Activated CD8-positive, alpha-beta memory T cell treated with anti-CD3 and anti-CD28 coated beads, Interleukin-2, amount 50 U/mL, for 1 hour (primary cell): ENCODE data around the gene SNAPC4.
"Not testable (repeated sequence)": the region's sequence is repeated elsewhere in the genome, so short reads cannot be mapped to it uniquely, and the experiment has no call there.

ENCODE experiments used
- DNase-seq: peaks from one replicate; pipeline ENCODE4 v3.0.0-alpha.2; 2020; ENCODE audit errors: extremely low read depth

SNAPC4 gene

DNA sequence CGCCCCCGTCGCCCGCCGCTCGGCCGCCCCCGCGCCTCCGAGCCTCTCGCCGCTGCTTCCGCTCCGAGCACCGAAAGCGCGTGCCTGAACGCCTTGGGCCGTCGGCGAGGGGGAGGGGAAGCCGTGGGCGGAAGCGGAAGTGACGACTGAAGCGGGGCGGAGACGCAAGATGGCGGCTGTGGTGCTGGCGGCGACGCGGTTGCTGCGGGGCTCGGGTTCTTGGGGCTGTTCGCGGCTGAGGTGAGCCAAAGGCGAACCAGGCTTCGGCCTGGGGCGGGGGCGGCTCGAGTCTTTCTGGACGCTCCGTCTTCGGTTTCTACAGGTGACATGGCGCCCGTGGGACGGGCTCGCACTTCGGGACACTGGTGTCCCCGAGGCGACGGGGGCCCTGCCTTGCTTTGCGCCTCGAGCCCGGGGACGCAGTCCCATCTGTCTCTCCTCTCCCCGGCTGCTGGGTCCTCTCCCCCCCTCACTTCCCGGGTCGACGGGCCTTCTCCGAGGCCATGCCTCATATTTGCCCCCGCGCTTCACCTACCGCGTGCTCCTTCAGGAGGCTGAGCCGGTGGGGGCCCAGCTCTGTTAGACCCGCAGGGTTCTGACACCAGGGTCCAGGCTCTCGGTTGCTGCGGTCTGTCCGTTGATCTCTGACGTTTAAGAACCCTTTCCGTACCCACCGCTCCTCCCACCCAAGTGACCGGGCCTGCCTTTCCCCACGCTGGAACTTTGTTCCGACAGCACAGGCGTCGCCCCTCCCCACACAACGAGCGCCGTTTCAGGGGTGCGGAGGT is 10.7 kb upstream of the SNAPC4 start, which contains the start of the genes ENTR1 and PMPCA:
Gene ENTR1 (minus strand): TSS at position 115 of the 788 bp plus-strand sequence. CDS start 217 bp downstream, outside the sequence.
Gene PMPCA (plus strand): TSS at position 159 of the 788 bp plus-strand sequence. CDS start 11 bp downstream, at position 170.
- DNase-seq: peak; percentile 78

DNA sequence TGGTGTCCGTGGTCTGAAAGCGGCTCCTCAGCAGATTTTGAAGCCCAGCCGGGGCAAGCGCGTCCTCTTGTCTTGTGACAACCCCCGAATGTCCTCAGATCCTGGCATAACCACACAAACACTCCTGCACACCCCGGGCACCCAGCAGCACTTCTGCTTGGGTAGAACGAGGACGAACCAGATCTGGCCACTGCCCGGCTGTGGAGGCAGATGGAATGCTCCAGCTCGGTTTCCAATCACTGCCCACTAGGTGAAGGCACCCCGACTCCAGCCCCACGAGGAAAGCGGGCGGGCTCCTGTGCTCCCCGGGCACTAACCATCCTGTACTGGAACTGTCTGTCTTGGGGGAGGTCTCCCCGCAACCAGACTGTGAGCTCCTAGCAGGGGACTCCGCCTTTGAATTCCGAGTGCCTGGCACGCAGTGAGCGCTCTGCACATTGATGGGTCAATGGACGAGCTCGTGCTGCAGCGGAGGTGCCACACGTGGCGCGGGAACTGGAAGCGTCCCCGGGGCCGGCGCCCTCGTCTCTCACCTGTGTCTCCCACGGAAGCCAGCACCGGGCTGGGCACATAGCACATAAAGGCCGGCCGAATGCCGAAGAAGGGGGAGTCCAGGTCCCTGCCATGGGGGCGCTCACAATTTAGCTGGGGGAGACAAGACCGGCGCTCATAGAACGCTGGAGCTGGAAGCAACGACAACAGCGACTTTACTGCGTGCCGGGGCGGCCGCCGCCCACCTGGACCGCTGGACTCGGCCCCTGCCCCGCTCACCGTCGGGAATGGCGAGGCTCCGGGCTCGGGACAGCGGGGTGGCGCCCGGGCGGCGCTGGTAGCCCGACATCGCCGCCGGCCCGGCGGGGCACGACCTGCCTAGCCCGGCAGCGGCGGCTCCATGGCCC is 9.8 kb upstream of the SNAPC4 start:
- DNase-seq: no peak

DNA sequence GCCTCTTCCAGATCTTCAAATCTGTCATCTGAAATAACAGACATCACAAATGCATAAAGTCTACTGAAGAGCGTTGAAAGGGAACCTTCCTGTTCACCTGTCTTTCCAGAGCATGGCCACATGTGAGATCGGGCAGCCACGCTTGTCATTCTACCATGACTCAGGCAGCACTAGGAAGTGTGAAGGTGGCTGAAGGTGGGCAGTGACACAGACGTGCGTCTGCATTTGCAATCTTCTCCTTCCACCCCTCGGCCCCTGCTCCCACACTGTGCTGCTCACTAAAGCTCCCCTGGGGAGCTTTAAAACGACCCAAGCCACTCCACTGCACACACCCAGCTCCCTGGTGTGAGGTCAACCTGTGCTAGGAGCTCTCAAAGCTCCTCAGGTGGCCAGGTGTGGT is 7.9 kb upstream of the SNAPC4 start:
- DNase-seq: no peak

DNA sequence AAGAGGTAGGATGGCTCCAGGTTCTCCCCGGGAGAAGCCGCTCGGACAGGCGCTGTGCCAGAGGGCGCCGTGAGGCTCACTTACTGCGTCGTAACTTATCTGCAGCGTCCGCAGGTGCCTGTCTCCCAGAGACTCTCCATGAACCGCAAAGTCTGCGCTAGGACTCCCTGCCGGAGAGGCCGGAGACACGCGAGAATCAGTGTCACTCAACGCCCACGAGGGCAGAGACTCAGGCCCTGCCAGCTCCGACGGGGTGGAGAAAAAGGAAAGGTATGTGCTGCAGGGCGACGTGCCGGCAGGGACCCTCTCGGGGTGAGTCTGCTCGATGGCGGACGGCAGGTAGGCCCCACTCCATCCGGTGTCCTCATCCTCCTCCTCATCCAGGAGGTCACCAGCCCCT is 7.1 kb upstream of the SNAPC4 start:
- DNase-seq: not testable (repeated sequence)

DNA sequence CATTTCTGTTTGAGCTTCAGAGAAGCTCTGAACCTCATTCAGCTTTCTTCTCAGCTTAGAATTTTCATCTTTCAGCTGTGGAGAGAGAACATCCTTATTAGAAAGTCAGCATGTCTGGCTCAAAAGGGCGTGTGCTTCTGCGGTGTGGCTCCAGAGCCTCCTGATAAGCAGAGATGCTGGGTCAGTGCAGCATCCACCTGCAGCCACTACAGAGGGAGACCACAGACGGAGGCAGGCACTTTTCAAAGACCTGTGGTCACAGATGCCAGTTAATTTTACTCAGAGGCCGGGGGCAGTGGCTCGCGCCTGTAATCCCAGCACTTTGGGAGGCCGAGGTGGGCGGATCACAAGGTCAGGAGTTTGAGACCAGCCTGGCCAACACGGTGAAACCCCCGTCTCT is 5.9 kb upstream of the SNAPC4 start:
- DNase-seq: not testable (repeated sequence)

DNA sequence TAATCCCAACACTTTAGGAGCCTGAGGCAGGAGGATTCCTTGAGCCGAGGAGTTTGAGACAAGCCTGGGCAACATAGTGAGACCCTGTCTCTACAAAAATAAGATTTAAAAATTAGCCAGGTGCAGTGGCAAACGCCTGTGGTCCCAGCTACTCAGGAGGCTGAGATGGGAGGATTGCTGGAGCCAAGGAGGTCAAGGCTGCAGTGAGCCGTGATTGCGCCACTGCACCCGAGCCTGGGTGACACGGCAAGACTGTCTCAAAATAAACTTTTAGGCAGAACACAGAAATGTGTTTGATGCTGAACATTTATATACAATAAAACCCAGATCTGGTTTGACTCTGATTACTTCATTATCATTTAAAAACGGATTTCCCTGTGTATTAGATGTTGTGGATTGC is 5.5 kb upstream of the SNAPC4 start:
- no peak for DNase-seq

DNA sequence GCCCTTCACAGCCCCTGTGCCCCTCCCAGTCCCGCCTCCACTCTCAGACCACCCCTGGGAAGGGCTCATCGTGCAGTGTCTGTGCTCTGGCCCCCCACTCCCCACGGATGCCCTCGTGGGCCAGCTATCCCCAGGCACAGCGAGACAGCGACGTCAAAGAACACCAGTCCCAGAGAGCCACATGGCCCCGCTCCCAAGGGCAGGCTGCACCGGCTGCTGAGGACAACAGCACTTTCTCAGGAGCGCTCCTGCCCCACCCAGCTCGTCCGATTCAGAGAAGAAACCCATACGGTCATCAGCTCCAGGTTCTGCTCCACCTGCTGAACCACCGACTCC is 4.8 kb upstream of the SNAPC4 start:
- DNase-seq: no peak

DNA sequence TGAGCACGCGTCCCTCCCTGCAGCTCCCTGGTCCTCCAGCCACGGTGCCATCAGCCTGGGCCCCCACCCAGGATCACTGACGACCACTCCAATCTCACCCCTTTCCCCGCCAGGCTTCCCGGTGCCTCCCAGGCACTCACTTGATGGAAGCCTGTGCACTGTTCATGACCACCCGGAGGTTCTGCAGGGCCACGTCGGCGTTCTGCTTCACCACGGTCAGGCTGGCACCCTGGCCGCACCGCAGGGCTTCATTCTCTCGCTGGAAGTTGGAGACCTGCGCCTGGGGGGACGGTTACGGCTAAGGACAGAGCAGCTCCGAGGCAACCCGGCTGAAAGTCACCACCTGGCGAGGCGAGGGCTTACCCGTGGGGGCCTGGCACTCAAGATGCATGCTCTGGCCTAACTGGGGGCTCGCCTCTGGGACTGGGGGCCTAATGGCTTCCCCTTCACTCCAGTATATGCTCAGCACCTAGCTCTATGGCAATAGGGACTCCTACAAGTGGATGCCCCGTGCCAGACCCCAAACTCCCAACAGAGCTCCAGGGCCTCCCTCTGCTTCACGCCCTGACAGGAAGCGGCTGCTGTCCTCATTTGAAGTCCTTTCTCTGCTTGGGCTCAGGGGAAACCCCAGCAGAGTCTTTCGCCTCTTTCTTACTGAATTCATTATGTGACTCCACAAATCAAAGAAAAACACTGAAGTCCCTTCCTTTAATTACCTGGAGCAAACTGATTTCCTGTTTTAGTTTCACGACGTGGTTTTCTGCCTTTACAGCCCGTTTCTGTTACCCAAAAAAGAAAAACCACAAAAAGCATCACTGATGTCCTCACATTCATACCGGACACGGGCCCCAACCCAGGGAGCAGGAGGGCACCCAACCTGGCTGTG is 4.2 kb upstream of the SNAPC4 start:
- DNase-seq: no peak

DNA sequence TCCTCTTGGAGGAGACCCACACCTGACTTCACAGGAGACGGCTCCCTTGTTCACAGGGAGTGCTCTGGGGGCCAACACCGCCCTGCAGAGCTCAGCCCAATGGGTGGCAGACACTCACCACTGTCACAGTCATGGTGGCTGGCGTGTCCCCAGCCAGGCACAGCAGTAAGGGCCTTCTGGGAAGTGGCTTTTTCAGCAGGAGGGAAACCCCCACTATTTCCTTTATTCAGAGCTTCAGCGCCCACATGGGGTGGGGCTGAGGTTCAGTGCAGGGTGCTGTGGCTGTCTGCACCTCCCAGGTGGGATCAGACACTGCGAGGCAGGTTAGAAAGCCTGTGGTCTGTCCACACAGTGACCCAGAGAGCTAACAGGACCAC is 3.6 kb upstream of the SNAPC4 start:
- DNase-seq: peak; percentile 36

DNA sequence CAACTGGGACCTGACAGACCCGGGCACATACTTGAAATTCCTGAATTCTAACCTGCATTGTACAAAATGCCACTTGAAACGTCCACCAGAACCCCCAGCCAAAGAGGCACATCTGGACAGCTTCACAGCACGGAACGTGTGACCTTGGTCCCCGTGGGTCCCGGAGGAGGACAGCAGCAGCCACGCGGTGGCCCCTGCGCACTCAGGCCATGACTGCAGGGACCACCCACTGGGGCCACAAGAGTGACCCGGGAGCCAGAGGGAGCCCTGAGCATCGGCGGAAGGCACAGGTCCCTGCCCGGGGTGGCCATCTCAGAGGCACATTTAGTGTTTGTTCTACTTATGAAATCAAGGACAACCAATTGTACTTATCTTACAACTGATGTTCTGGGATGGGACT is 2.1 kb upstream of the SNAPC4 start:
- DNase-seq: no peak

DNA sequence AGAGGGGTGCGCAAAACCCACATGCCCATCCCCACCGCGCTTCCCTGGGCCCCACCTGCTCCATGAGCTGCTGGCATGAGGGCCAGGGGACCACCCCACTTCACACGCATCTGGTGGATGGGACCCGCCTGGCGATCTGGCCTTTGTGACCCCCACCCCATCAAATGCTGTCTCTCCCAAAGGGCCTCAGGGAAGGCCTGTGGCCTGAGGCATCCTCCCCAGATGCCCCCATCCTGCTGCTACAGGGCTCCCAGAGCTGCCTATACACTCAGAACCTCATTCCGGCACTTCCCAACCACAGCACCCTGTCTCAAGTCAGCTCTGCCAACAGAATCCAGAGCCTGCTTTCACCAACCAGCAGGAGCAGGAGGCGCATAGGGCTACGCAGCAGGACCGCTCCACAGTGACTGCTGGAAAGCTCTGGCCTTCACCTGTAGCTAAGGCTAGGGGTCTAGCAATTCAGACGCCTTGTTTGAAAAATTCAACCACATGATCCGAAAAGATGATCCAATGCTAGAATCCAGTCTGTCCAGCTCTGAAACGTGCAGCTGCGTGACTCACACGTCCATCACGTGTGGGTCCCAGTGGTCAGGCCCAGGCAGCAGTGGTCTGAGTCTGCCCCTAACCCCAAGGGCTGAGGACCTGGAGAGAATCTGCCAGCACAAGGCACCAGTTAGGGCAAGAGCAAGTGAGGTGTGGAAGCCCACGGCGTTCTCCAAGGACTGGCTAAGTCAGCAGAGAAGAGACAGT is 1.4 kb upstream of the SNAPC4 start:
- DNase-seq: no peak

DNA sequence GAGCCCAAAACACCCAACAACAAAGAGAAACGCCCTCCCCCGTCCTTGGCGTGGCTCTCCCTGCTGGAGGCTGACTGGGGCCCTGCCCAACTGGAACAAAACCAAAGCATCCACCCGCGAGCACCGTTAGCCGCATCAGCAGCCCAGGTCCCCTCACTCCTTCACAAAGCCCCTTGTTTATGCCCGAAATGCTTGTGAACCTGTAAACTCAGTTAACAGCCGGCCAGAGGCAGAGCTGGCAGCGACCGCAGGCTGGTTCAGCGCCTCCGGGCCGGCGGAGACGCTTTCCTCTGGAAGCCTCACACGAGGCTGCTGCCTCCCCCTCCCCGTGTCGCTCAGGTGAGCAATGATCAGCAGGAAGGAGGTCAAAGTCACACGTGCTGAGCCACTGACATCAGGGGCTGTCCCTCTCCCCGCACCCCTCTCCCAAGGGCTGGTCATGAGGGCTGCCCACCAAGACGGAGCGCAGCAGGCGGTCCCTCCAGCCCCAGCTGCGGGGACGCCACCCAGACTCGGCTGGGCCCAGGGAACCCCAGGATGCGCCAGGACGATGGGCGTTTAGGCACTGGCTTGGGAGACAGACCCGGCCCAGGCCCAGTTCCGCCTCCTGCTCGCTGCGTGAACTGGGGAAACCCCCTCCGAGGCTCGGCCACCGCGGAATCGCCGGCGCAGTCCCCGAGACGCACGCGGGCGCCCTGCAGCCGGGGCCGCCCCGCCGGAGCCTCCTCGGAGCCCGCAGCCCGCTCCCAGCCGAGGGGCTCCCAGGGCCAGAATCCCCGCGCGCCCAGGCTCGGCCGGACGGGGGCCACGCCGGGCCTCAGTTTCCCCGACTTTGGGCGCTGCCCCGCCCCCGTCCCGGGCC is 563 bp downstream of the SNAPC4 start:
- no peak for DNase-seq

DNA sequence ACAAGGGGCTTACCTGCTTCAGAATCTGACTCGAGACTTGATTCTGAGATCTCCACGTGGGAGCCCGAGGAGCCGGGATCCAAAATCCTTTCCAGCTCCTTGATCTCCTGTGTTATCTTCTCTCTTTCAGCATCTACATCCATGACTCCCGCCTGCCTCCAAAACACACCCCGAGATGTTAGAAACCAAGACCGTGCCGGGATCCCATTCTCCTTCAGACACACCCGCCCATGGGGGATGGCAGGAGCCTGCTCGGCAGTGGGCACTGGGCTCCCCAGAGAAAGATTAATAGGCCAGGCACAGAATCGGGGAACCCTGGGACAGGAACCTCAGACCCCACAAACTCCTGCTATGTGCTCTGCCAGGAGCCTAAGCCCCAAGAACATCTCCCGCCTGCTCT is 1.7 kb downstream of the SNAPC4 start:
- DNase-seq: no peak

DNA sequence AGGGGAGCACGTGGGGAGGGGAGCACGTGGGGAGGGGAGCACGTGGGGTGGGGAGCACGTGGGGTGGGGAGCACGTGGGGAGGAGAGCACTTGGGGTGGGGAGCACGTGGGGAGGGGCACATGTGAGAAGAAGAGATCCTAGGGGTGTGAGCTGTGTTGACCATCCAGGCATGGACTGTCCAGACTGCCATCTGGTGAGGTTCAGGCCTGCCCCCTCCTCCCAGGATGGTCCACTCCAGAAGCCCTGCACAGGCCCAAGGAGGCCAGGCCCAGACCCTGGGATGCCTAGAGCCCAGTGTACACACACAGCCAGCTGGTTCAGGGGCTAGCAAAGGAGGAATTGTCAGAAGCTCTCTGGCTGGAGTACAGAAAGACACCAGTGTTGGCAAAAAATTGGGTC is 2.3 kb downstream of the SNAPC4 start:
- no peak for DNase-seq

DNA sequence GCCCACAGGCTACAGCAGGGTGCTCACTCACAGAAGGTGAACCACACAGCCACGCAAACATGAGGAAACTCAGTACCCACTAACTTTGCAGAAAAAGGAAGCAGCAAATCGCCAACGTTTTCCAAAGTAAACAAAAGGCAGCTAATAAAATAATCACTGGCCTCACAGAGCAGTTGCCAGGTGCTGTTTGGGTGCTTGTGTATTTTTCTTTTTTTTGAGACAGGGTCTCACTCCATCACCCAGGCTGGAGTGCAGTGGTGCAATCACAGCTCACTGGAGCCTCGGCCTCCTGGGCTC is 3.8 kb downstream of the SNAPC4 start:
- no peak for DNase-seq

DNA sequence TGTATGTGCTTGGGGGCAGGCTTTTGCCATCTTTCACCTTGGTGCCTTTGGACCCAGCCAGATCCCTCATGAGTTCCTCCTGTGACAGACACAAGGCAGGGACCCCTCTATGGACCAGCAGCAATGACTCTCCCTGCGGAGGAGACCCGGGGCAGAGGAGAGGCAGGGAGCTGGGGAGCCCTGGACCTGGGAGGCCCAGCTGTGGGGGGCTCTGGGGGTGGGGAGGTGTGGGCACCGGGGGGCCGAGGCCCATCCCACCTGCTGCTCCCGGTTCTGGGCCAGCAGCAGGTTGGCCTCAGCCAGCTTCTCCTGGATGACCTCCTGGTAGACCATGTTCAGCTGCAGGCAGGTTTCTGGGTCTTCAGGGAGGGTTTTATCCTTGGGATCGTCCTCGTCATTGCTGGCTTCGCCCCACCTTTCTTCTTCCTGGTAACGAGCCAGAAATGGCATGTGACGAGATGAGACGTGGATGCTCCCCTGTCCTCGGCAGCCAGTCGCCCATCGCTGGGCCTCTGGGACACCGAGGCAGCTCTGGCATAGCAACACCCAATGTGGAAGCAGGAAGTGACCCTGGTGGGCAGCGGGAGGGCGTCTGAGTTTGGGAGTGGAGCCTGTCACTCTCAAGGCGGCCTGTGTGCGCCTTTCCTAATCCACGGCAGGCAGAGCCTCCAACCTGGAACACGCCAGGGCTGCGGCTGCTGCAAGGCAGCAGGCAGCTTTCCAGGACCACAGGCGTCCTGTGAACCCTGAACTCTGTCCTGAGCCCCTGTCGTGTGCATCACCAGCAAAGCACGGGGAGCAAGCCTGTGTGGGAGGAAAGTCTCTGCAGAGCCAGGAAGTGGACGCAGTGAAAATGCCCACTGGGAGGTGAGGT is 4.4 kb downstream of the SNAPC4 start:
- DNase-seq: no peak

DNA sequence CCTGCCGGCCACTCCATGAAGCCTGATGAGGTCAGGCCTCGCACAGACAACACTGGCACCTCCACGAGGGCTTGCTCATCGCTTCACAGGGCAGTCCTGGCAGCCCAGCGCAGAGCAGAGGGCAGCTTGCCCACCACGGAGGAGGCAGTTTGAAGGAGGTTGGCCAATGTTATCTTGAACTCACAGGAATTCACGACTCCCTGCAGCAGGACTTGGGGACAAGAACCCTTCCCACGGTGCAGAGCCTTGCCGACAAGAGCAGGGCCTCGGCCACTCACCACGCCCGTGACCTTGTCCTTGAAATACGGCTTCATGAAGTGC is 5.0 kb downstream of the SNAPC4 start:
- DNase-seq: no peak

DNA sequence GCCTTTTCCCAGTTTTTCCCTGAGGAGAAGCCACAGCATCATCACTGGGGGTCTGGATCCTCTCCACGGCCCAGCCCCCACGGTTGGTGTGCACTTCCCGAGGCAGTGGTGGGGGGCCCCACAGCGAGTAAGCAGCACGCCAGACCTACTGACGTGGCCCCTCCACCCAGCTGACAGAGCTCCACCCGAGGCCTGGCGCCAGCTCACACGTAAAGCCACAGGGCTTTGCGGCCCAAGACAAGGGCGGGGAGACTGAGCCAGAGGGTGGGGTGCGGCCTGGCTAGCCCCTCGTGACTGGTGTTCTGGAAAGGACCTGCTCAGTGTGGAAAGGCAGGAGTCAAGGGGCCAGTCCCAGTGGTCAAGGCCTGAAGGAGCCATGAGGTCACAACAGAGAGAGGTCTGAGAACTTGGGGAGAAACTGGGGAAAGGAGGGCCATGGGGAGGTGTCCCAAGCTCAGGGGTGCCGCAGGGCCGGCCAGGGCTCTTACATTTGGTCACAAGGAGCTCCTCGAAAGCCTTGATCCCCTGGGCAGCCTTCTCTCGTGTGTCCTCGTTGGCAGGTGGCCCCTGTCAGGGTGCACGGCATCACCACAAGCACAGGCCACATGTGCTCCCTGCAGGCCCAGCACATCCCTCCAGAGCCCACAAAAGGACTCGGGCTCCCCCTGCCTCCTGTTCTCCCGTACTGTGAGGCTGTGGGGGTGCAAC is 5.5 kb downstream of the SNAPC4 start:
- no peak for DNase-seq

DNA sequence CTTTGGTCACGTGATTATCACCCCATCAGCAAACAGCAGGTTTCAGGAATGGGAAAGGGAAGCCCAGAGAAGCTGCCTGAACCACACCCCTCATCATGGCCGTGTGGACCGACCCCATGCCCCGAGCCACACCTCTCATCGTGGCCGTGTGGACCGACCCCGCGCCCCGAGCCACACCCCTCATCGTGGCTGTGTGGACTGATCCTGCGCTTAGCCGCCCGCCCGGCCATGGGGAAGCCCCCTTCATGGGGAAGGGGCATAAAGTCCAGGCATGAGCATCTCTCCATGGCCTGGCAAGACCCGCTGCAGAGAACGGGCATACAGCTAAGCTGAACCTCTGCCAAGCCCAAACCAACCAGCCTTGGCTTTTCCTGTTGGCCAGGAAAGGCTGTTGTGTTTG is 6.4 kb downstream of the SNAPC4 start:
- no peak for DNase-seq
